HCT116 (cell line): Measurements from ENCODE around the gene TBR1. TPM values are rescaled to one million over a fixed set of nuclear protein-coding genes. Genes with fewer than 3 reads are reported as not detected.

Source experiments
- ATAC-seq: fragments of 200-7000 bp; cut with Tn5 transposase; 2 replicates; pipeline ENCODE4 v1.9.1; 2020; ENCODE audit warnings: mild to moderate bottlenecking, moderate library complexity
- BruUV-seq: library from RNA; stranded (reverse); fragments of 400-500 nt; replicated peaks from 2 replicates; lab custom pipeline; 2021; lab: Mats Ljungman, UMichigan
- CTCF ChIA-PET: fragments of 300-600 bp; sonication (Branson Sonifier 250); formaldehyde crosslinking; loops from one replicate; lab custom pipeline; 2021; ENCODE audit warnings: antibody characterized with exemption; lab: Charles Lee
- POLR2A ChIA-PET: fragments of 300-600, 350-600 bp; sonication (Branson Sonifier 250); formaldehyde crosslinking; loops from one replicate; lab custom pipeline; 2021; ENCODE audit warnings: antibody characterized with exemption; lab: Charles Lee
- RAD21 ChIA-PET, 2 experiments: fragments of 300-600 bp; sonication (Branson Sonifier 250); formaldehyde crosslinking; loops; one replicate each; lab custom pipeline; 2023; ENCODE audit warnings: low total read pairs in 2 of 2; ENCODE audit not compliant: uncharacterized antibody in 2 of 2, unreplicated experiment in 2 of 2, low non-redundant PET in 1 of 2; lab: Charles Lee
- DNase-seq: peaks from one replicate; pipeline ENCODE4 v3.0.0-alpha.2; 2010; ENCODE audit warnings: low read depth, low spot score
- H2AFZ ChIP-seq: fragments of 200-600 bp; shearing (Covaris generic), sonication (generic); 2 replicates; pipeline ENCODE4 v1.6.1; 2017; ENCODE audit warnings: low read depth, mixed run types, mixed read lengths, antibody characterized with exemption, low read length; ENCODE audit not compliant: poor library complexity, severe bottlenecking
- H3K27ac ChIP-seq: 2 replicates; pipeline ENCODE4 v1.5.1; 2012; ENCODE audit warnings: low read depth, low read length
- H3K27me3 ChIP-seq: fragments of 200-600 bp; sonication (generic); 2 replicates; pipeline ENCODE4 v1.6.1; 2016; ENCODE audit warnings: mixed run types, low read length, mixed read lengths; ENCODE audit not compliant: insufficient read depth
- H3K36me3 ChIP-seq, 2 experiments: fragments of 200-500 bp in 1 of 2; fragments of 200-600 bp in 1 of 2; sonication (Bioruptor generic) in 1 of 2; sonication (generic) in 1 of 2; 2 replicates each; pipeline versions ENCODE4 v1.5.1 to v1.6.1; 2014 to 2016; ENCODE audit warnings: low read length in 2 of 2, inconsistent platforms in 1 of 2, mixed read lengths in 1 of 2, mixed run types in 1 of 2; ENCODE audit not compliant: insufficient read depth in 2 of 2, control insufficient read depth in 1 of 2
- H3K4me1 ChIP-seq, 2 experiments: fragments of 200-600 bp in 1 of 2; sonication (generic) in 1 of 2; 2 replicates each; pipeline versions ENCODE4 v1.5.1 to v1.6.1; 2012 to 2017; ENCODE audit warnings: low read length in 2 of 2, inconsistent platforms in 1 of 2, mild to moderate bottlenecking in 1 of 2, mixed read lengths in 1 of 2, mixed run types in 1 of 2, moderate library complexity in 1 of 2; ENCODE audit not compliant: insufficient read depth in 2 of 2, control insufficient read depth in 1 of 2
- H3K4me2 ChIP-seq: fragments of 200-600 bp; sonication (generic); 2 replicates; pipeline ENCODE4 v1.6.1; 2017; ENCODE audit warnings: mixed run types, low read length, mixed read lengths
- H3K4me3 ChIP-seq, 2 experiments: fragments of 200-600 bp in 1 of 2; sonication (generic) in 1 of 2; replicated peaks in 1 of 2; 2 replicates each; pipeline ENCODE4 v1.5.1; 2011 to 2016; ENCODE audit warnings: low read length in 2 of 2, control low read depth in 1 of 2, low read depth in 1 of 2, mild to moderate bottlenecking in 1 of 2, mixed read lengths in 1 of 2, mixed run types in 1 of 2
- H3K79me2 ChIP-seq: fragments of 200-600 bp; sonication (generic); 2 replicates; pipeline ENCODE4 v1.6.1; 2017; ENCODE audit warnings: mild to moderate bottlenecking, mixed run types, low read length, moderate library complexity, mixed read lengths; ENCODE audit not compliant: insufficient read depth
- H3K9ac ChIP-seq: fragments of 200-600 bp; sonication (generic); 2 replicates; pipeline ENCODE4 v1.6.1; 2016; ENCODE audit warnings: low read length, mixed read lengths
- H3K9me2 ChIP-seq: fragments of 200-600 bp; sonication (generic), shearing (Covaris generic); 2 replicates; pipeline ENCODE4 v1.6.1; 2017; ENCODE audit warnings: mixed run types, mild to moderate bottlenecking, moderate library complexity; ENCODE audit not compliant: insufficient read depth
- H3K9me3 ChIP-seq, 2 experiments: fragments of 200-500 bp in 1 of 2; fragments of 200-600 bp in 1 of 2; sonication (Bioruptor generic) in 1 of 2; sonication (generic) in 1 of 2; 2 replicates each; pipeline ENCODE4 v1.6.1; 2014 to 2017; ENCODE audit warnings: low read length in 2 of 2, mixed read lengths in 2 of 2, inconsistent platforms in 1 of 2, low read depth in 1 of 2, mild to moderate bottlenecking in 1 of 2, mixed run types in 1 of 2, moderate library complexity in 1 of 2; ENCODE audit not compliant: control insufficient read depth in 1 of 2, insufficient read depth in 1 of 2
- H4K20me1 ChIP-seq: fragments of 200-600 bp; sonication (generic), shearing (Covaris generic); 2 replicates; pipeline ENCODE4 v1.6.1; 2017; ENCODE audit warnings: mixed run types, mild to moderate bottlenecking, moderate library complexity; ENCODE audit not compliant: insufficient read depth
- ATF3 ChIP-seq: IDR thresholded peaks from 2 replicates; pipeline ENCODE4 v1.6.1; 2012
- CBX3 ChIP-seq: IDR thresholded peaks from 2 replicates; pipeline ENCODE4 v1.6.1; 2012; ENCODE audit warnings: low read depth
- CEBPB ChIP-seq: IDR thresholded peaks from 2 replicates; pipeline ENCODE4 v1.6.1; 2012; ENCODE audit warnings: low read depth
- CTCF ChIP-seq, 3 experiments: fragments of 200-600 bp in 1 of 3; sonication (generic) in 1 of 3; IDR thresholded peaks in 2 of 3; conservative IDR thresholded peaks in 1 of 3; 2 replicates each; pipeline ENCODE4 v1.5.1; 2012 to 2017; ENCODE audit warnings: low read depth in 2 of 3, low read length in 2 of 3, antibody characterized with exemption in 1 of 3, borderline replicate concordance in 1 of 3, control low read depth in 1 of 3, mild to moderate bottlenecking in 1 of 3, mixed read lengths in 1 of 3, mixed run types in 1 of 3, moderate library complexity in 1 of 3; ENCODE audit not compliant: insufficient read depth in 1 of 3
- EZH2 ChIP-seq: fragments of 200-600 bp; sonication (generic); IDR thresholded peaks from 2 replicates; pipeline ENCODE4 v1.6.1; 2017; ENCODE audit warnings: antibody characterized with exemption, mixed run types
- FOSL1 ChIP-seq: IDR thresholded peaks from 2 replicates; pipeline ENCODE4 v1.6.1; 2012; ENCODE audit warnings: low read depth
- MAX ChIP-seq: IDR thresholded peaks from 2 replicates; pipeline ENCODE4 v1.6.1; 2012
- POLR2AphosphoS5 ChIP-seq: IDR thresholded peaks from 2 replicates; pipeline ENCODE4 v1.6.1; 2011; ENCODE audit warnings: mild to moderate bottlenecking, low read depth, low read length, moderate library complexity
- SIN3A ChIP-seq: IDR thresholded peaks from 2 replicates; pipeline ENCODE4 v1.6.1; 2012; ENCODE audit warnings: low read depth
- SP1 ChIP-seq: IDR thresholded peaks from 2 replicates; pipeline ENCODE4 v1.6.1; 2012; ENCODE audit warnings: low read depth
- SRF ChIP-seq: IDR thresholded peaks from 2 replicates; pipeline ENCODE4 v1.6.1; 2012; ENCODE audit warnings: low read depth
- ZFX ChIP-seq: fragments of 450-650 bp; IDR thresholded peaks from 2 replicates; pipeline ENCODE4 v1.6.1; 2017
- ZNF274 ChIP-seq: fragments of 200-500 bp; sonication (Bioruptor generic); IDR thresholded peaks from 2 replicates; pipeline ENCODE4 v1.6.1; 2014; ENCODE audit warnings: mild to moderate bottlenecking, low read depth, low read length, inconsistent platforms
- intact Hi-C: fragments of 100-400 bp; cut with micrococcal nuclease; formaldehyde crosslinking; loops from 2 replicates; pipeline ENCODE4 v1.10.0; 2022
- total RNA-seq: library from RNA; stranded (reverse); gene quantifications from one replicate; pipeline ENCODE4 v1.2.1, GENCODE V29; 2021; ENCODE audit not compliant: unreplicated experiment

The TBR1 gene
- total RNA-seq, 1 experiment from 2014 or later = 0.17 TPM

- Histone ChIP-seq H3K4me3 (no peak overlapping the region), H4K20me1 (peaks cover 15% of the 10 kb centered on the region; the same call in 1 of the 2 replicates), H3K27ac (no peak overlapping the region), H3K4me2 (no peak overlapping the region), H3K9me3 (no peaks in the 10 kb centered on the region), H2AFZ (no peak overlapping the region), H3K4me1 (no peaks in the 10 kb centered on the region), H3K9me2 (no peaks in the 10 kb centered on the region), H3K9ac (no peak overlapping the region), H3K27me3 (no peaks in the 10 kb centered on the region), H3K79me2 (peaks cover 93% of the 10 kb centered on the region), H3K36me3 (peaks cover 4 to 10% of the 10 kb centered on the region in 2 experiments; a peak in 3 of 4 replicates)
- CTCF ChIA-PET = no interaction called here
- ATAC-seq (no peak), DNase-seq (no peak)
- no peak for TF ChIP-seq CBX3
- no peak for TF ChIP-seq EZH2
- no peak for TF ChIP-seq FOSL1
- TF ChIP-seq ZNF274 = no peak
- TF ChIP-seq ZFX = no peak
- no peak for TF ChIP-seq SIN3A
- TF ChIP-seq ATF3 = no peak
- no peak for TF ChIP-seq POLR2AphosphoS5
- TF ChIP-seq SRF = no peak
- TF ChIP-seq SP1 = no peak
- TF ChIP-seq CEBPB = no peak
- no peak for TF ChIP-seq CTCF (IDR thresholded peaks at IDR 0.05 in 2 of 3, conservative IDR thresholded peaks at IDR 0.05 in 1 of 3; ENCODE audit: borderline replicate concordance in 1 of 3, insufficient read depth in 1 of 3, low read depth in 2 of 3, low read length in 2 of 3)
- no peak for TF ChIP-seq MAX
- RAD21 ChIA-PET = no interaction called here
- no TSS peak for BruUV-seq
- POLR2A ChIA-PET = no interaction called here
- intact Hi-C loops = no loop called here
Measured at GRCh38 chr2:161367675-161368074, 48.4 kb upstream of the TBR1 start.
